ENCODE data around the gene LAT. TPM values are rescaled to one million over a fixed set of nuclear protein-coding genes. Genes with fewer than 3 reads are reported as not detected.
A peak's percentile ranks its signal among the peaks of the same experiment; 100 is the strongest.

LAT gene
- total RNA-seq, 1 donor from 2014 or later: not detected

- Histone ChIP-seq H4K20me1 (ENCODE audit: low read depth) (no peaks in the 10 kb centered on the region), H3K79me2 (ENCODE audit: low read depth) (no peaks in the 10 kb centered on the region), H3K27ac (no peak overlapping the region), H3K36me3 (no peaks in the 10 kb centered on the region), H3K9me3 (ENCODE audit: low read depth) (no peaks in the 10 kb centered on the region), H3K27me3 (peaks cover 19% of the 10 kb centered on the region), H3K4me2 (no peak overlapping the region), H3F3A (ENCODE audit: low read depth) (peaks cover 3% of the 10 kb centered on the region), H3K4me1 (no peaks in the 10 kb centered on the region), H2AFZ (replicated peaks) (no peak overlapping the region), H3K4me3 (no peak overlapping the region), H3K9ac (no peak overlapping the region)
- Mint-ChIP-seq H3K27me3 (ENCODE audit: insufficient read depth, low read depth) (peaks cover 8% of the 10 kb centered on the region), H3K4me3 (peak overlapping the region; percentile 19), H3K9me3 (no peaks in the 10 kb centered on the region), H3K36me3 (no peaks in the 10 kb centered on the region), H3K4me1 (peaks cover 14% of the 10 kb centered on the region), H3K27ac (peak overlapping the region; percentile 20)
- no peak for TF ChIP-seq EZH2phosphoT487 (IDR thresholded peaks at IDR 0.05)
- TF ChIP-seq EZH2 (IDR thresholded peaks at IDR 0.05): no peak
- TF ChIP-seq CTCF (IDR thresholded peaks at IDR 0.05): no peak
- no peak for DNase-seq (ENCODE audit: low spot score)
Measured at GRCh38 chr16:28943281-28943680, 41.6 kb upstream of the LAT start.

- Histone ChIP-seq H3K27ac (no peak overlapping the region), H3K36me3 (no peaks in the 10 kb centered on the region), H3F3A (ENCODE audit: low read depth) (peaks cover 10% of the 10 kb centered on the region), H3K27me3 (peaks cover 19% of the 10 kb centered on the region), H3K9ac (no peak overlapping the region), H3K9me3 (ENCODE audit: low read depth) (no peaks in the 10 kb centered on the region), H3K4me1 (no peaks in the 10 kb centered on the region), H3K4me2 (no peak overlapping the region), H4K20me1 (ENCODE audit: low read depth) (peaks cover under 1% of the 10 kb centered on the region), H3K4me3 (no peak overlapping the region), H3K79me2 (ENCODE audit: low read depth) (peaks cover 9% of the 10 kb centered on the region), H2AFZ (replicated peaks) (no peak overlapping the region)
- H3K27ac Mint-ChIP-seq: no peak overlapping the region
- peaks cover 5% of the 10 kb centered on the region for H3K27me3 Mint-ChIP-seq (ENCODE audit: insufficient read depth, low read depth)
- H3K9me3 Mint-ChIP-seq: no peaks in the 10 kb centered on the region
- H3K4me1 Mint-ChIP-seq: peaks cover 22% of the 10 kb centered on the region
- TF ChIP-seq CTCF (IDR thresholded peaks at IDR 0.05) (no peak), EZH2phosphoT487 (IDR thresholded peaks at IDR 0.05) (no peak), EZH2 (IDR thresholded peaks at IDR 0.05) (no peak)
- DNase-seq (ENCODE audit: low spot score): no peak
- no peaks in the 10 kb centered on the region for H3K36me3 Mint-ChIP-seq
- H3K4me3 Mint-ChIP-seq: no peak overlapping the region
Measured at GRCh38 chr16:28946681-28947080, 38.2 kb upstream of the LAT start.

- peak within 1 kb of the TSS; percentile 94 for H3K4me3 ChIP-seq
- peaks cover 7% of the 10 kb centered on the region for H3F3A ChIP-seq (ENCODE audit: low read depth)
- peaks cover 2% of the 10 kb centered on the region for H3K36me3 ChIP-seq
- Mint-ChIP-seq H3K27ac (peak within 1 kb of the TSS; percentile 85), H3K36me3 (peaks cover 9% of the 10 kb centered on the region), H3K4me1 (peaks cover 18% of the 10 kb centered on the region), H3K4me3 (peak within 1 kb of the TSS; percentile 96), H3K9me3 (no peaks in the 10 kb centered on the region), H3K27me3 (ENCODE audit: insufficient read depth, low read depth) (peaks cover 3% of the 10 kb centered on the region)
- peaks cover 18% of the 10 kb centered on the region for H3K27me3 ChIP-seq
- peaks cover 4% of the 10 kb centered on the region for H3K4me1 ChIP-seq
- H3K27ac ChIP-seq: no peak within 1 kb of the TSS
- peaks cover 10% of the 10 kb centered on the region for H4K20me1 ChIP-seq (ENCODE audit: low read depth)
- H3K79me2 ChIP-seq (ENCODE audit: low read depth): peaks cover 35% of the 10 kb centered on the region
- peak within 1 kb of the TSS; percentile 90 for H3K9ac ChIP-seq
- no peak for TF ChIP-seq CTCF (IDR thresholded peaks at IDR 0.05)
- TF ChIP-seq EZH2 (IDR thresholded peaks at IDR 0.05): no peak
- TF ChIP-seq EZH2phosphoT487 (IDR thresholded peaks at IDR 0.05): no peak
- peak within 1 kb of the TSS; percentile 74 for H2AFZ ChIP-seq (replicated peaks)
- no peaks in the 10 kb centered on the region for H3K9me3 ChIP-seq (ENCODE audit: low read depth)
- DNase-seq (ENCODE audit: low spot score): peak; percentile 100
- H3K4me2 ChIP-seq: peak within 1 kb of the TSS; percentile 99
Measured at GRCh38 chr16:28950648-28951409, 34.0 kb upstream of the LAT start, which contains the start of gene NFATC2IP. NFATC2IP (plus strand) TSS chr16:28950937; CDS start chr16:28951012, 75 bp downstream.

Data from neural progenitor cell (in vitro differentiated cells).